Umbilical cord (tissue), 2 donors: ENCODE data around the gene KCNK1. TPM values are rescaled to one million over a fixed set of nuclear protein-coding genes. Genes with fewer than 3 reads are reported as not detected.

Experiments
- DNase-seq: peaks from one replicate; pipeline ENCODE4 v3.0.0-alpha.2; 2015; ENCODE audit warnings: low spot score
- total RNA-seq: library from RNA; depleted of rRNA; stranded (reverse); fragments of >200 nt; gene quantifications from one replicate; pipeline ENCODE4 v1.2.3, GENCODE V29; 2014; ENCODE audit warnings: low replicate concordance; ENCODE audit not compliant: insufficient read depth

KCNK1 gene
- total RNA-seq, 1 donor from 2014 or later = 14.2 TPM

DNA sequence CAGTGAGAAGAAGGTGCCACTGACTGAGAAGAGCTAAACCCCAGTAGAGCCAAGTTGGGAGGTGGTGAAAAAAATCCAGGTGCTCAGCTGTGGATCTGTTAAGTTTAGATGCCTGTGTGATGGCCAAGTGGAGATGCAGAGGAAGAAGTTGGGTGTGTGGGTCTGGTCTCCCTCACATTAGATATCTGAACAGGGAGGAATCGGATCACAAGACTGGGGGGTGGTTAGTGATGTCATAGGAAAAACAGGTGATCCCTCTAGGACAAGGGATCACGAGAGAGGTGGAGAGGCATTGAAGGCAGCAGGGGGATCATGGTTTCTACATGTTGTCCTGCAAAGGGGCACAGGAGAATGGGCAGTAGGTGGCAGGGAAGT, 22.6 kb downstream of the KCNK1 start:
- DNase-seq = no peak

DNA sequence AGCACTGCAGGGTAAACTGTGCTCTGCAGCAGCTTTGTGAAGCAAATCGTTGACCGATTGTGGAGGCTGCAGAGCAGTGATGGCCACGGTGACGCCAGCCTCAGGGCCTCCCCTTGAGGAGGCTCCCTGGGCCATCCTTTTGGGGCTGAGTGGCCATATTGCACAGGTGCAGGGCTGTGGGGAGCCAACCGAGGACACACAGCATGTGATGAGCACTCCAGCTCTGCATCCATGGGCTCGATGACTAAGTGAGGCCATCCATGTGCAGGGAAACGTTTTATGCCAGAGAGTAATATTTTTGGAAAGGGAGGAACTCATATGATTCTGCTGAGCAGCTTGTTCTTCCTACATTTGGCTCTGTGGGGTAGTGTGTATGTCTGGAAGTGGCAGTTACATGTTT, 24.6 kb downstream of the KCNK1 start:
- no peak for DNase-seq

DNA sequence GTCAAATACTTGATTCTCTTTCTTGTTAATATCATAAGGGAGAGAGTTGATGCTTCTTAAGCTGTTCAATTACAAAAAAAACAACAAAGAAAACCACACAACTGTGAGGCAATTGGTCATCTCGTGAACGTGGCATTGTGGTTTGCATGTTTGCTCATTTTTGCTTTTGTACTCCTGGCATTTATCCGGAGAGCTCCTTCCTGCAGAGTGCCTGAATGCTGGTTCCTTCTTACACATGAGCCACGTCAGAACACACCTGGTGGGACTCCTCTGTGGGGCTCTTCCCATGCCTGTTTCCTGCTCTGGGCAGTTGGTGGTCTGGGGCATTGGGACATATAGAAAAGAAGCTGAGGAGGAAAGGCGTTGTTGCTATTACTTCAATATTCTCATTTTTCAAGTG, 25.7 kb downstream of the KCNK1 start:
- DNase-seq = no peak

DNA sequence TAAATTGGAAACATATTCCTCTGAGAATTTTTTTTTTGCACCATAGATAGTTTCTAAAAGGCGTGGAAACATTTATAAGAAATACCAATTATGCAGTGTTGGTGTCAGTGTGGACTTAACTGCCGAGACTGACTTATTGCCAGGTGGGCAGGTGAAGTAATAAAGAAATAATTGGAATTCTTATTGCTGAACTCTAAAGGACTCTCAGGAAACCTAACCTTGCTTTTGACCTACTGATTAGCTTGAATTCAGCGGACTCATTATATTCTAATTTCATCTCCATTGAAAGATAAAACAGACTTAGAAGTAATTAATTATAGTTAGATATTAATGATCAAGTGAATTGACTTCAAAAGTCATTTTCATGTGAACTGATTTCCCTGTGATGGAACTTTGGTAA, 26.3 kb downstream of the KCNK1 start:
- no peak for DNase-seq

DNA sequence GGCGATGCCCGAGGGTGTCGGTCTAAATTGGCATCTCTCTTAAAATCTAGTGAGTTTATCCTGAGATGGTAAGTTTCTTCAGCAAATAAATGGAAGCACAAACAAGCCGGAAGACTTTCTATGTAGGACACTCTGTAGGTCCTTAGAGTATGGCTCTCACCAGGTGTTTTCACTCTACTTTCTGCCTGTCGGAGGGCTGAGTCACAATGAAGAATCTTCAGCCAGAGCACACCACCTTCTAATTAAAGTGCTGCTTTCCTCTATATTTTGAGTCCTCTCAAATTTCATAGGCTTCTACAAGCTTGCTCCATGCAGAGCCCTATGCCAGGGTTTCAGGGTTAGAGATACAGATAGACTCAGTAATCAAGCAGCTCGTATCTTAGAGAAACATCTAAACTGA, 27.1 kb downstream of the KCNK1 start:
- DNase-seq = no peak

DNA sequence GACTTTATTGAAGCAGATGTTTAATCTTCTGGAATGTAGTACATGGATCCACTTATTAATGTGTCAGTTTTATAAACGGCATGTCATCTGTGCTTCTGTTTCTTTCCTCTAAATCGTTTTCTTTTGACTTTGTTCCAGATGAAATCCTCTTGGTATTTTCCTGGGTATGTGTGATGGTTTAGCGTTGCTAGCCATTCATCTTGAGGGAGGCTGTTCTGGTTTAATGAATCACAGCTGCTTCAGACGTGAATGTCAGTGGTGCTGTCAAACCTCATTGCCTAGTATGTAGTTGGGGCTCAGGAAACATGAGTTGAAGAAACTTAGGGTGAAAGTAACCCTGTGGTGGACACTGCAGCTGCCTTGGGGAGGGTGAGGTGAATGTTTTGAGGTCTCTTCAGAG, 33.2 kb downstream of the KCNK1 start:
- peak; percentile 78 for DNase-seq

DNA sequence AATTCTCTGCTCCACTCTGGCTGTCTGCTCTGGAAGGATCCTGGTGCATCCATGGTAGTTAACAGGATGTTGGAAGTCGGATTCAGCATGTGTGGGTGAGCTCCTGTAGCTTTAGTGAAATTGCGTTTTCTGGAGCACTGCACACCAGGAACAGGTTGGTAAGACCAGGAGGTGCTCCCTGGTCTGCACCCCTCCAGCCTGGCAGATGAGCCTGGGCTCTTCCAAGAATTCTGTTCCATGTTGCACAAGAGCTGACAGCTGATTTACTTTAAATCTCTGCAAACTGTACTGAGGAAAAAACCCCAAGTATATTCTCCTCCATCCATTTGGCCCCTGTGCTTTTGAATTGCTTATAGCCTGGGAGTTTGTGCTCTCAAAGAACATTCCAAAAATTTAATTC, 33.7 kb downstream of the KCNK1 start:
- peak; percentile 58 for DNase-seq

DNA sequence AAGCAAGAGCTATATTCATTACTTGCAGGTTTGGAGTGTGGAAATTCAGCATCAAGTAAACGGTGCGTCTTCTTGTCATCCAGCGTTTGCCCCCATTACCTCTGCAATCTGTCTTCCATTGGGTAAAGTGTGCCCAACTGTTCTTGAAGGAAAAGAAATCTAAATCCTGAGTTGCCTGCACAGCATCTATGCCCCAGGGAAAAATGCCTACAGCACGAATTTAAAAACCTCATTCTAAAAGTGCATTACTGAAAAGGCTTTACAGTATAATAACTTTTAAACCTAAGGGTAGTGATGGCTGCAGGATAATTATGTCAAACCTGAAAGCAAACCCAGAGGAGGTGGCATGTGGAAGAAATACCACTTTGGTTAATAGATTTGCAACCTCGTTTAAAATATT, 37.2 kb downstream of the KCNK1 start:
- no peak for DNase-seq

DNA sequence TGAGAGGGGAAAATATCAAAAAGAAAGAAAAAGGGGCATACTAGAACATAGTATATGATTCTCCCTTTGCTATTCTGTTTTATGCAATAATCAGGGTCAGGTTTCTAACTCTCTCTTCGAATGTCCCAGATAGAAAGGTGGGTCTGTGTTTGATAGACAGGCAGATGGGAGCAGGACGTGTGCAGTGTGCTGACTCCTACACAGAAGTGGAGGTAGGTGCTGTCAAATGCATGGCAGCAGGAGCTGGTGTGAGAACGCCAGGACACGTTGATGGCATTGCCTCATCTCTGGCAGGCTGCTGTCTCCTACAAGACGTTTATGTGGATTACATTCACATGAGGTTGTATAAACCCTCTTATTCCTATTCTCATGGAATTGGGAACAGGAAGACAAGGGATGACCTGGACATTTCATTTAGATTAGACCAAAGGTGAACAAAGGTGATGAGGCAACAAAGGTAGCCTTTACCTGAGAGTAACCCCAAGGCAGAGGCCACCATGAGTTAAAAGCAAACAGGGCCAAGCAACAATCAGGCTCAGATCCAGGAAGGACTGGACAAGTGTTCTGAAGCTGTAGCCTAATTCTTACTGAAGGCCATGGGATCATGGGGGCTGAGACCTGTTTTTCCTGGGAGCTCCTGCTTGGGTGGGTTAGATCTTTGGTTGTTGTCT, 37.8 kb downstream of the KCNK1 start:
- no peak for DNase-seq

DNA sequence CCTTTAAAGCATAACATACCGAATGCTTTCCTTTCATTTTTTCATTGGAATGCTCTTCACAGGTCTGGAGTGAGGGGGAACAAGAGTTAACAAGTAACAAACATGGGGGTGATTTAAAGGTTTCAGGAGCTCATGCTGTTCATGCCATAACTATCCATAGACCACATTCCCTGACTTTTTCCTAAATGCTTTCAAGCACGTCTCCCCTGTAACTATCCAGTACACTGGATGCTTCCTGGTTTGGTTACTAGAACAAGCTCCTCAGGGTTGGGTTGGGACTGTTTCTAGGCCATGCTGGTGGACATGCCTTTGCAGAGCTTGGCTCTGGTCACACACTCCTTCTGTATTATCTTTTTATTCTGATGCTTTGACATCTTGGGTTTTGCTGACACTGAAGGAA, 38.6 kb downstream of the KCNK1 start:
- no peak for DNase-seq

DNA sequence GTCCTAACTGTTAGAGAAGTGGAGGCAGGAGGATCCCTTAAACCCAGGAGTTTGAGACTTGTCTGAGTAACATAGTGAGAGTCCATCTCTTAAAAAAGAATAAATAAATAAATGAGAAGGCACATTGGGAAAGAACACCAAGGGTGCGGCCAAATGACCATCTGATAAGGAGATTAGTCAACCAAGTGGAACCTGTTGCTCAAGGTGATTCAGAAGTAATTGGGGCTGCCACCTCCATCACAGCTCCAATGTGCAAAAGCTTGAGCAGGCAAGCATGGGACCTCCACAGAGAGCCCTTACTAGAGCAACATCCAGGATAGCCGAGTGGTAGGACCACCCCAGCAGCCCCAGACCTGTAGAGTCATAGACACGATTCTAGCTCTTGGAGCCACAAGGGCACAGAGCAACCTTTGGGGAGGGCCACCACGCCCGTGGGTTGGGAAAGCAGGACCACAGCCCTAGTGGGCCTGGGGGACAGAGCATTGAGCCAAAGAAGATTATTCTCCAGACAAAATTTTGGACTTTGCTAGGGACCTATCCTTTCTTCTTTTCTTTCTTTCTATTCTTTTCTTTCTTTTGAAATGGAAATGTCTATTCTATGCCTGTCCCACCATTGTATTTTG, 40.9 kb downstream of the KCNK1 start:
- no peak for DNase-seq

DNA sequence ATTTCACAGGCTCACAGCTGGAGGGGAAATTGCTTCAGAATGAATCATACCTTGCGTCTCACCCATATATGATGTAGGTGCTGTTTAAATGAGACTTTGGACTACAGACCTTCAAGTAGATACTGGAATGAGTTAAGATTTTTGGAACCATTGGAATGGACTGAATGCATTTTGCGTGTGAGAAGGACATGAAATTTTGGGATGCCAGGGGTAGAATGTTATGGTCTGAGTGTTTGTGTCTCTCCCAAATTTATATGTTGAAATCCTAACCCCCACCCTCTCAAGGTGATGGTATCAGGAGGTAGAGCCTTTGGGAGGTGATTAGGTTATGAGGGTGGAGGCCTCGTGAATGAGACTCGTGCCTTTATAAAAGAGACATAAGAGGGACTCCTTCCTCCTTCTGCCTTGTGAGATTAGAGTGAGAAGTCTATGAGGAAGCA, 41.4 kb downstream of the KCNK1 start:
- DNase-seq = no peak

DNA sequence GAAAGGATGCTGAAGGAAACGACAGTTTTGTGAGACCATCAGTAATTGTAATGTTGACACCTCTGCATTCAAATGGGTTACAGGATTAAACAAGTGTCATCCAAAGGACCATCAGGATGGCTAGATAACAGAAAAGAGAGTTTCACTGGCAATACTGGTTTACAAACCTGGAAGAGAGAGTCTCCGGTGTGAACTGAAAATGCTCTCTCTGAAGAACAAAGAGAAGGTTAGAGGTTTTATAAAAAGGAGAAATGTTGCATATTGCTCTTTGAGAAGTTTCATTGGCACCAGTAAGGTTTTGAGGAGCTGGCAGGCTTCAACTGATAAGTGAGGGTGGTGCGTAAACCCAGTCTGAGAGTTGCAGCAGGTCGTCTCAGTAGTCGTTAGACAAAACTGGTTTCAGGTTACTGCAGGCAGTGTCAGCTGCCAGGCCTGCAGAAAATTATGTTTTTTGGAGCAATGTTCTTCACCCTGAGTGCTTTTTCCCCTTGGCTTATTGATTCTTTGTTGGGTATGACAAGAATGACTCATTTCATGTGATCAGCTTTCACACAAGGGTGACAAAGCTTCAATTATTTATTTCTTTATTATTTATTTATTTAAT, 42.2 kb downstream of the KCNK1 start:
- DNase-seq = no peak

DNA sequence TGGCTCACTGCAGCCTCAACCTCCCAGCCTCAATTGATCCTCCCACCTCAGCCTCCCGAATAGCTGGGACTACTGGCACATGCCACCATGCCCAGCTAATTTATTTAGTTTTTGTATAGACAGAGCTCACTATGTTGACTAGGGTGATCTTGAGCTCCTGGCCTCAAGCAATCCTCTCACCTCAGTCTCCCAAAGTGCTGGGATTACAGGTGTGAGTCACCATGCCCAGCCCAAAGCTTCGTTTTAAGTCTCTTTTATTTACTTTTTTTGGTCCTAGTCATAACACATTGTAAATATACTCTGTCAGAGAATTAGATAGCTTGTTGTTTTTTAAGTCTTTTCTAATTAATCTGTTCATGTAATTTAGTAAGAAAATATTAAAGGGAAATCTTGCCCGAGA, 42.8 kb downstream of the KCNK1 start:
- no peak for DNase-seq

DNA sequence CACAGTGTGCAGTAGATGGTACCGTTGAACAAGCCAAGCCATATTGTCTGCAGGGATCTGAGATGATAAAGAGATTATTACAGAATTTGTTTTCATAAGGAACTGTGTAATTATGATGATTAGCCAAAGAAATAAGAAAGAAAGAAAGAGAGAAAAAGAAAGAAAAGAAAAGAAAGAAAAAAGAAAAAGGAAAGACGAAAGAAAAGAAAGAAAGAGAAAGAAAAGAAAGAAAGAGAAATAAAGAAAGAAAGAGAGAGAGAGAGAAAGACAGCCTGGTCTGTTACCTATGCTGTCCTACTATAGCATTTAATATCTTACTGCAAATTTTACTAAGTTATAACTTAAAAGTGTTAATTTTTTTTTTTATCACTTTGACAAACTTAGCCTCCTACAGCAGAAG, 43.6 kb downstream of the KCNK1 start:
- DNase-seq = no peak

DNA sequence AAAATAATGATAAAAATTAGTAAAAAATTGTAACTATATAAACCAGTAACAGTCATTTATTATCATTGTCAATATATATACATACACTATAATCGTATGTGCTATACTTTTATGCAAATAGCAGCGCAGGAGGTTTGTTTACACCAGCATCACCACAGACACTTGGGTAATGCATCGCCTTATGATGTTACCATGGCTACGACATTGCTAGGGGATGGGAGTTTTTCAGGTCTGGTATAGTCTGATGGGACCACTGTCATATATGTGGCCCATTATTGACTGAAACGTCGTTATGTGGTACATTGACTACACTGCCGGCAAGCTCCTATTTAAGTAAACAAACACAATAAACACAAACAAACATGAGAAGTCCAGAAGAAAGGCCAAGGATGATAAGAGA, 45.6 kb downstream of the KCNK1 start:
- no peak for DNase-seq

DNA sequence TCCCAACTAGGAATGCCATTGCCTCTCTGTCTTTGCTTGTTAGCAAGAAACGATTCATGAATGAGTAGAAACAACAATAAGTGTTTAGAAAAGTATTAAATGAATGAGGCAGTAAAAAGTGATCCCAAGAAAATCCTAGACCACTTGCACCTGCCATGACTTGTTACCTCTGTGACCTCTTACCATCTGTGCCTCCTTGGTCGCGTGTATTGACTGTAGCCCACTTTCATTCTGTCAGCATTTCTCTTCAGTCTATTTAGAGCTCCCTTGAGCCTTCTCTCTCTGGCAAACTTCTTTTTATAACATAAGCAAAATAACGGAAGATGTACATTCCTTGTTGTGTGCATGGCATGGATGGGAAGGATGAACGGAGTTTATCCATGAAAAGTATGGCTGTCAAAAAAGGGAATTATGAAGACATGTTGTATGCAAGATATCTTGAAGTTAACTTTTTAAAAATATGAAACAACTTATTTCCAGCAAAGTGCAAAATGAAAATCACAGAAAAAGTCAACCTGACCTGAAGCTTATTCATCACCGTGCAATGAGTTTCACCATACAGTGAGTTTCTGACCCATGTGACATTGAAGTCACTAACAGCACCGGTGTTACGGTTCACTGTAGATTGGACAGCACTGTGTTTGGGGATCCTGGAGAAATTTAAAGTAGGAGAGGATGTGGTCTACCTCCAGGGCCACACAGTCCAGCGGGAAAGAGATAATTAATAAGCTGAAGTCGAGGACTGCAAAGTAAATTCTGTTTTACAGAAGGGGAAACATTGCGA, 47.7 kb downstream of the KCNK1 start:
- DNase-seq = no peak

DNA sequence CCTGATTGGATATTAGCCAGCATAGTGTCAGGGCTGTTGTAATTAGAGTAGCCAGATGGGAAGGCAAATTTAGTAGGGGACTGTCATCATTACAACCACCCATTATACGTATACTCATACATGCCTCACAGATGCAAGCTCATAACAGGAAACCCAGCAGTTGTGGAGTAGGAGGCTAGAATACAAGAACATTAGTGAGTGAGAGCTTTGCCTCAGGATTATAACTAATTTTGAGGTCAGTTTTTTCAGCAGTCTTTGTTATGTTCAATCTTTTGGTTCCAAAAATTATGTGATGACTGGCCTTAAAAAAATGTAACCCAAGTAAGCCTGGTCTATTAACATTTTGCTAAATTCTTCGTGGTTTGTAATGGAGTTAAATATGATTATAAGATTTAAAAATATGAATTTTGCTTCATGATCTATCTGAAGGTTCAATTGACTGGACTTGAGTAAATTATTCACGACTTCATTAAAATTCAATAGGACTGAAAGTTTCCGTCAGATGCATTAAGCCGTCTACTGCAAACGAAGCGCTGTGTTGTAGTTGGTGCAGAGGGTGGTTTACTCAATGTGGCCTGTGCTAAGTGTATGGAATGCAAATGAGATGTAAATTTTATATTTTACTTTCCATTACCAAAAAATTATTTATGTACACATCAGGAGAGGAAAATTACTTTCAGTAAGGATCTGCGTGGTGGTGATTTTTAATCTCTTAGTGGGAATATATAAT, 48.8 kb downstream of the KCNK1 start:
- DNase-seq = no peak

DNA sequence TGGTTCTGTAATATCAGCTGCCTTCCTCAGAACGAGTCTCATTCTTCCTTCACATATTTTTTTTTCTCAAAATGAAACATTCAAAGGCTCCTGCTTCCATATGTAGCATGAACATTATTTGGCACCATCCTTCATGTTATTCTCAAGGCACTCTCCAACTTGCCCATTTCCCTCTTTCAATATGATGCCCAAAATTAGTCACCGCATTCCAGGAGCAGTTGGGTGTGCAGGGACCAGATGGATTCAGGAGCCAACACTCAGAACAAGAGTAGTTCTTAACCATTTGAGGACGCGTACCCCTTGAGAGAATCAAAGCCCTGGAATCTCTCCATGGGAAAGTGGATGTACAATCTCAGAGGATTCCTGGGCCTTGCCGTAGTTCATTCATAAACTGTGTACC, 50.3 kb downstream of the KCNK1 start:
- no peak for DNase-seq

DNA sequence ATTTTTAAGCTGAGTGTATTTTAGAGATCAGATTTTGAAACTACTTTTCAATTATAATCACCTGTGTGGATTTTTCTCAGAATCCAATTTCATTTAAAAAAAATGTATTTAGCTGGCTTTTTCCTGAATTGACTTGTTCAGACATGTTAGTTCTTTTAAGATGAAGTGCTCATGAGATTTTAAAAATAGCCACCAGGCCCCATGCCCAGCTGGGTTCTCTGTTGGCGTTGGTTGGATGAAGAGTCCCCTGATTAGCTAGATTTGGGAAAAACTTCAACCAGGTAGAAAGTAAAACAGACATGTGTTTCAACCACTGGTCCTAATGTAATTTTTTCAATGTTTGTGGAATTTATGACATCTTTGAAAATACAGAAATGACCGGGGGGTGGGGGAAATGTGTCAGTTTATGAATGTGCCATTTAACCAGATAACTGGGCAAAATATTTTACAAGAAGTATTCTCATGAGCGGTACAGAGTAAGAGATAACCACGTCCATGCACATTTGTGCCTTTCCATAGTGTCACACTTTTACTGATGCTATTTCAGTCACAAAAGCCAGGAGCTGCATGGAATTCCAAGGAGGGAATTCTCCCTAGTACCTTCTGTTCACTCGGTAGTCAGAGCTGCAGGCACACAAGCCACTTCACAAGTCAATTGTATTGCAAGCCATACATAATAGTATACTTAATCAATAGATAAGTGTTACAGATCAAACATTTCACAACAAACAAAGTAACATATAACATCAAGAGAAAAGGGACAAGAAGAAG, 51.1 kb downstream of the KCNK1 start:
- no peak for DNase-seq
